ENCODE results near the gene CCDC144A.
"Not testable (repeated sequence)": the region's sequence is repeated elsewhere in the genome, so short reads cannot be mapped to it uniquely, and the experiment has no call there.

CCDC144A gene

GRCh38 chr17:16818340-16818739 lies 128.3 kb downstream of the CCDC144A start:
- no peak for DNase-seq (ENCODE audit: low spot score)

GRCh38 chr17:16818821-16819683 lies 129.0 kb downstream of the CCDC144A start:
- DNase-seq (ENCODE audit: low spot score): no peak

GRCh38 chr17:16820161-16820877 lies 130.3 kb downstream of the CCDC144A start:
- DNase-seq (ENCODE audit: low spot score): no peak

GRCh38 chr17:16820979-16821543 lies 131.0 kb downstream of the CCDC144A start:
- no peak for DNase-seq (ENCODE audit: low spot score)

- not testable (repeated sequence) for DNase-seq (ENCODE audit: low spot score)
These were observed 132.1 kb downstream of the CCDC144A start for GRCh38 chr17:16822133-16822532.

- not testable (repeated sequence) for DNase-seq (ENCODE audit: low spot score)
These were observed 133.8 kb downstream of the CCDC144A start for GRCh38 chr17:16823768-16824406.

All from putamen (tissue), 1 donor.